C4-2B (cell line): ENCODE results near the gene IL1RAPL2.

Experiments
- ZFX ChIP-seq: fragments of 450-650 bp; IDR thresholded peaks from 2 replicates; pipeline ENCODE4 v1.6.1; 2017
- TF ChIP-seq, protein P1 (sequence below): fragments of 450-650 bp; conservative IDR thresholded peaks from 2 replicates; pipeline ENCODE4 v1.5.1; 2017; ENCODE audit warnings: mild to moderate bottlenecking

DNA sequence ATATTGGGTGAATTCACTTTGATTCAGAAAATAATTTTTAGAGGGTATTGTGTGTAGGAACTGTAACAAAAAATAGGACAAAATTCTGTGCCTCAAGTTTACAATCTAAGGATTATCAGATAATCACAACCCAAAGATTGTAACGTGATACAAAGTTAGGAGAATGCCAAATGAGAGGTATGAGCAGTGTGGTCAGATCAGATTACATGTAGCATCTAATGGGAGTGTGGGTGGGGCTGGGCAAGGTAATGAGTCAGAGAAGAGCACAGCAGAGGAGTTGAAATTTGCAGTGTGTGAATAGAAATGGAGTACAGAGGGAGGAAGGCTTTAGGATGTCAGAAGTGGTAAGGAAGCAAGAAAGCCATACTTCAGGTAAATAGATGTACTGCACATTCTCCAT lies 757.9 kb downstream of the IL1RAPL2 start:
- TF ChIP-seq, protein P1, sequence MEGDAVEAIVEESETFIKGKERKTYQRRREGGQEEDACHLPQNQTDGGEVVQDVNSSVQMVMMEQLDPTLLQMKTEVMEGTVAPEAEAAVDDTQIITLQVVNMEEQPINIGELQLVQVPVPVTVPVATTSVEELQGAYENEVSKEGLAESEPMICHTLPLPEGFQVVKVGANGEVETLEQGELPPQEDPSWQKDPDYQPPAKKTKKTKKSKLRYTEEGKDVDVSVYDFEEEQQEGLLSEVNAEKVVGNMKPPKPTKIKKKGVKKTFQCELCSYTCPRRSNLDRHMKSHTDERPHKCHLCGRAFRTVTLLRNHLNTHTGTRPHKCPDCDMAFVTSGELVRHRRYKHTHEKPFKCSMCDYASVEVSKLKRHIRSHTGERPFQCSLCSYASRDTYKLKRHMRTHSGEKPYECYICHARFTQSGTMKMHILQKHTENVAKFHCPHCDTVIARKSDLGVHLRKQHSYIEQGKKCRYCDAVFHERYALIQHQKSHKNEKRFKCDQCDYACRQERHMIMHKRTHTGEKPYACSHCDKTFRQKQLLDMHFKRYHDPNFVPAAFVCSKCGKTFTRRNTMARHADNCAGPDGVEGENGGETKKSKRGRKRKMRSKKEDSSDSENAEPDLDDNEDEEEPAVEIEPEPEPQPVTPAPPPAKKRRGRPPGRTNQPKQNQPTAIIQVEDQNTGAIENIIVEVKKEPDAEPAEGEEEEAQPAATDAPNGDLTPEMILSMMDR = no peak
- no peak for TF ChIP-seq ZFX
